ENCODE results near the gene SH3BP4. TPM values are rescaled to one million over a fixed set of nuclear protein-coding genes. Genes with fewer than 3 reads are reported as not detected.

The SH3BP4 gene
- total and polyA plus RNA-seq, 2 of the 13 experiments (the other 11 are each of a cell fraction or from before 2014, with no cell fraction given) = 34.6 to 99.1 TPM

GRCh38 chr2:235044501-235045271 lies 92.9 kb downstream of the SH3BP4 start:
- DNase-seq (ENCODE audit: low spot score) (no peak), ATAC-seq (no peak; the same call in 2 of the 3 replicates), FAIRE-seq (no peak)
- Histone ChIP-seq H3K79me2 (ENCODE audit: insufficient read depth, low read length) (peaks cover 14% of the 10 kb centered on the region), H3K36me3 (replicated peaks in 1 of 2; ENCODE audit: control insufficient read depth in 1 of 2, insufficient read depth in 2 of 2, low read length in 2 of 2) (peaks cover 68 to 95% of the 10 kb centered on the region in 2 experiments), H3K4me3 (replicated peaks in 1 of 3; ENCODE audit: insufficient read depth in 1 of 3, low read depth in 2 of 3, low read length in 3 of 3) (no peak overlapping the region), H3K4me1 (ENCODE audit: insufficient read depth, low read length) (peaks cover 11% of the 10 kb centered on the region; the same call in 1 of the 2 replicates), H3K9me3 (ENCODE audit: low read length) (no peaks in the 10 kb centered on the region), H4K20me1 (ENCODE audit: insufficient read depth, low read length) (peaks cover 72% of the 10 kb centered on the region), H3K27me3 (ENCODE audit: control insufficient read depth in 1 of 2, insufficient read depth in 2 of 2, low read length in 2 of 2) (no peaks in the 10 kb centered on the region), H3K9ac (ENCODE audit: insufficient read depth, low read depth, low read length) (no peak overlapping the region), H3K4me2 (ENCODE audit: low read depth, low read length) (no peak overlapping the region), H2AFZ (ENCODE audit: low read length) (no peak overlapping the region), H3K27ac (ENCODE audit: extremely low read length, insufficient read depth, low read length) (no peak overlapping the region)
- intact Hi-C loops (cut with micrococcal nuclease; ENCODE audit: unreplicated experiment) (no loop called here), in situ Hi-C loops (cut with HindIII; ENCODE audit: extremely low pct_ligation_motif_present, low pct_unique_long_range_greater_than_20kb) (no loop called here)
- WGBS (ENCODE audit: low lambda C conversion rate) = 94% methylated on average over 31 of the region's 32 CpGs
- ChIA-PET POLR2A (no interaction called here), CTCF (ENCODE audit: low intra/inter-chr PET ratio, low total read pairs) (no interaction called here)
- no TSS peak for BruUV-seq (replicated peaks)
- TF ChIP-seq ZBTB25 (CRISPR knock-in tag; IDR thresholded peaks at IDR 0.05) = no peak
- no peak for TF ChIP-seq TRIM24 (CRISPR knock-in tag; IDR thresholded peaks at IDR 0.05)
- TF ChIP-seq LCORL (IDR thresholded peaks at IDR 0.05) = no peak
- TF ChIP-seq LCORL (CRISPR knock-in tag; IDR thresholded peaks at IDR 0.05) = no peak
- TF ChIP-seq NONO (IDR thresholded peaks at IDR 0.05) = no peak
- 0 out of 2 replicates have a peak, but pooled peaks have one; percentile 21 for TF ChIP-seq NONO (CRISPR knock-in tag; conservative IDR thresholded peaks at IDR 0.05)
- TF ChIP-seq ZNF775 (CRISPR knock-in tag; IDR thresholded peaks at IDR 0.05; ENCODE audit: borderline replicate concordance) = no peak
- no peak for TF ChIP-seq HDAC2 (CRISPR knock-in tag; IDR thresholded peaks at IDR 0.05)
- TF ChIP-seq AGO2 (optimal IDR thresholded peaks at IDR 0.05; ENCODE audit: low read depth, low read length) = peak; percentile 84
- TF ChIP-seq ZNF564 (CRISPR knock-in tag; IDR thresholded peaks at IDR 0.05) = no peak
- peak; percentile 6 for TF ChIP-seq RBM22 (optimal IDR thresholded peaks at IDR 0.05; ENCODE audit: low read length)
- peak; percentile 33; the same call in 1 of the 2 replicates for TF ChIP-seq POLR2G (IDR thresholded peaks at IDR 0.05; ENCODE audit: low read depth, low read length)
- no peak for TF ChIP-seq ZNF597 (CRISPR knock-in tag; IDR thresholded peaks at IDR 0.05)
- no peak for TF ChIP-seq SMAD9 (CRISPR knock-in tag; IDR thresholded peaks at IDR 0.05)
- TF ChIP-seq MNT (IDR thresholded peaks at IDR 0.05) = no peak

Measured in HepG2 (cell line).